NCI-H1694 treated with DMSO at 0.1 percent for 48 hours (cell line): ENCODE results near the gene AFF3.

ENCODE experiments used
- DNase-seq: peaks from one replicate; lab custom pipeline; 2025; lab: John Stamatoyannopoulos, UW

AFF3 gene

DNA sequence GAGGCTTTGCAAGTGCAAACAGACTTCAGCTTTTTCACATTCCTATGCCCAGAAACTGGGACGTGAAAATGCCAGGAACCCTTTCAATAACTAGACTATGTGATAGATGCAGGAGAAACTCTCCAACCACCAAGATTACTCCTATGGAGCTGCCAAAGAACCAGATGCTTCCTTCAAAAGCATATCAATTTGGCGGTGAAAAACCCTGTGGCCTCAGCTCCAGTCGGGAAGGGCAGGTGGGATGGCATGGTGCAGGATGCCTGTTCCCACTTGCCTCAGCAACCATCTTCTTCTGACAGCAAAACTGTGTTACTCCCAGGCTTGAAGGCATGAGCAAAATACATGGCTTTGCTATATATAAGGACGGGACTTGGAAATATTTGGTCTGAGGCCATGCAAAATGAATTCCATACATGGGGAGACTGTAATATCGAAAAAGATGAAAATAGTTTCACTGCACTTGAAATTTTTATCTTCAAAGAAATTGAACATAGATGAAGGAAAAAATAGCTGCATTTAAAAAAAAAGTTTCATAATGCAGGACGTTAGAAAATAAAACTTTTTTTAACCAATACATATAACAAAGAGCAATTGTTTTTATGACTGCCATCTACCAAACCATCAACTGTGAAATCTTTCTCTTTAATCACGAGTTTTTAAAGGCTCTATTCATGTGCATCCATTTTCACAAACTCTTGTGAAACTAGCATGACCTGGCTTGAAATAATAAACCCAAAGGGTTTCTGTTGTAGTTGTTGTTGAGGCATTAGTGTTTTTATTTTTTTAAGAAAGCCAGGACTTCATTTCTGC is 99.1 kb downstream of the AFF3 start:
- no peak for DNase-seq

DNA sequence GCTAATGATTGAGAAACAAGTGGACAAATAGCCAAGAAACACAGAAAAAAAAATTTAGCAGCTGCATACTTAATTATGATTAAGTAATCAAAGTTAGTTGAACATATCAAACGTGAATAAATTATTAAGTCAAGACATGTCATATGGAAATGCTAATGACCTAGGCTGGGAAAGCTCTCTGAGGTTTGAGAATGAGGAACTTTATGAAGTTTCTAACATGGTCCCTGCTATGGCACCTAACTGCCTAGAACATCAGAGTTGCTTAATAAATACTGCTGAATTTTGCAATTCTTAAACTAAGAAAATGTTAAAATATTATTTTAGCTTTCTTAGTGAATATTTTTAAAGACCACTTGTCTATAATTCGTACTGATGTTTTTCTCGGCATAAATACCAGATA is 99.8 kb downstream of the AFF3 start:
- no peak for DNase-seq

DNA sequence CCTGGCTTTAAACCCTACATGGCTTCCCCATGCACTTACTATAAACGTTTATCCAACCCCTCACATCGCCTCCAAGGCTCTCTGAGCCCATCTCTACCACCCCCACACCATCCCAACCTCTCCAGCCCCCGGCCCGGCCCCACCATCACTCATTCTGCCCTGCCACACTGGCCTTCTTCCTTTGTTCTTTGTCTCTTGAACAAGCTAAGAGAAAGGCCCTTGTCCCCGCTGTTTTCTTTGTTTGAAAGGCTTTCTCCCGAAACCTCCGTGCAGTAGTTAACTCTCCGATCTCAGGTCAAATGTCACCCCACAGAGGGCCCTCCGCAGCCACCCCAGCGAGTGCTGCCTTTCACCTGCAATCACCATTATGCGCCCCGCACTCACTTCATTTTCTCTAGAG is 100.4 kb downstream of the AFF3 start:
- DNase-seq, result no peak

DNA sequence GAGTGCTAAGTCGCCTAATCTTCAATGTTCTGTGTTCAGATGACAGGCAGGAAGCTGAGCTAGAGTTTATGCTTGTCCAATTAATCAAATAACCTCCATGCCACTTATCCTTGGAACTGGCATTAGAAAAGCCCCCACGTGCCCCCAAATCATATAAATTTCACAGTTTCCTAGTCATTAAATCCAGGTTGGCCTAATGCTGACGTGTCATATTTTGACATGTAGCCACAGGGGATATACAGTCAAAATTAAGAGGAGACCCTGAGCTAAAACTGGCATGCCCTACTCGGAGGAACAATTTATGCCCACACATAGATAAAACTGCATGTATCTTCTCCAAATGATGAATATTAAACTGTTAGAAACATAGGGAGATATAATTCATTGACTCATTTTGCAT is 101.0 kb downstream of the AFF3 start:
- DNase-seq, result no peak

DNA sequence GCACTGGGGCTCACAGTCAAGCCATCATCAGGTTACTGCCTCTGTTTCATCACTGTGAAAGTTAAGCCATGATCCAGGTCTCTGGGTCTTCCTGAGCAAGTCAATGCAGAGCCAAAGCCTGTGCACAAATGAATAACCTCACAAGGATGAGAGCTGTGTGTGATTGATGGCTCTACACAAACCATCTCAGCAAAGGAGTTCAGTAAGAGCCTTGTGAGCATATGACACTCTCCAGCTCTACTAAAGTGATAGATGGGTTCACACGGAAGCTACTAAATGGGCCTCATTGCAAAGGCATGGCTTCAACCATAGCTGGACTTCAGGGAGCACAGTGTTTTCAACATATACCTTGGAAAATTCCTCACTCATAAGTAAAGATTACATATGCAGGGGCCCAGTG is 101.5 kb downstream of the AFF3 start:
- no peak for DNase-seq

DNA sequence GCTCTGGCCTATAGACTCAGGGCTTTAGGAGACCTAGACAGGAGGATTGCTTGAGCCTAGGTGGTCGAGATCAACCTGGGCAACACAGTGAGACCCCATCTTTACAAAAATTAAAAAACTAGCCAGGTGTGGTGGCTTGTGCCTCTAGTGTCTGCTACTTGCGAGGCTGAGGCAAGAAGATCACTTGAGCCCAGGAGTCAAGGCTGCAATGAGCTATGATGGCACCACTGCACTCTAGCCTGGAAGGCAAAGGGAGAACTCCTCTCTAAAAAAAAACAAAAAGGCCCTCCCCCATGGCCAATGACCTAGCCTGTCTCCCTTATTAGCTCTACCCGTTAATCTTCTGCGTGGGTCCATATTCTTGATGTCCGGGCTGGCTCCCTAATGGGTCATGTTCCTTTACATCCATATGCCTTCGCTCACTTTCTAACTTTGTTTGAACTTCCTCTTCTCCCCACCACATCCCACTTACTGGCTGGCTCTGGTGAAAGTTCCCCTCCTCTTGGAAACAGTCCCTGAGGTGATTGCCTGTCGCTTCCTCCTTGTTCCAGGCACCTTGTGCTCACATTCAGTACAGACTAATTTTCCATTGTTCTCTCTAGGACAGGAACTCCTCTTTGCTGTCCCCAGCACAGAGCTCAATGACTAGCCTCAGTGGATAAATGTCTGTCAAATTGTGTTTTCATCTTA is 103.0 kb downstream of the AFF3 start:
- no peak for DNase-seq

DNA sequence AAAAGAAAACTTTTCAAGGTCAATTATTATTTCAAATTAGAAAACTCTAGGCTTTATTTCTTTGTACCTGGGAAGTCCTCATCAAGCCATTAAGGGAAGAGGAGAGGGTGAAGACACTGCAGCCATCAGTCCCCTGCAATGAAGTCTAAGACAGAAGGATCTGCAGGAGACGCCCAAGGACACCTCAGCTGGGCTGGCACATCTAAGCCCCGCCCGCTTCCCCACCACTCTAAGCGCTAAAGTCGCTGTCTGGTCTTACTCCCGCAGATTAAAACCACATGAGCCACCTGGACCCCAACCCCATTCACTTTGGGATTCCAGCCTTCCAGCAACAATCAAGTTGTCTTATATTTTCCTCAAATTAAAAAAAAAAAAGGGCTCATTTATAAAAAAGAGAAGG is 104.4 kb downstream of the AFF3 start:
- DNase-seq, result no peak

DNA sequence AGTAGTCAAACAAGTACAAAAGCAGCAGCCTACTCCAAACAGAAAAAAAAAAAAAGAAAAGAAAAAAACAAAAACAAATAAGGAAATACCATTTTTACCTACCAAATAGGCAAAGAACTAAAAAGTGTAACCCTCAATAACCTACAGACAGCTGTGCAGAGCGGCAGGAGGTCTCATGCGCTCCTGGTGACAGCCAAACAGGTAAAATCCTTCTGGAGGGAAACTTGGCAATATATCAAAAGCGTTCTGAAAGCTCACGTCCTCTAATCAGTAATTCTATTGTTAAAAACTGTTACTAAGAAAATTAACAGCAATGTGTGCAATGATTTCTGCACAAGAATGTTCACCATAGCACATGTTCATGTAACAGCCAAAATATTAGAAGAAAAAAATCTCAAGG is 105.6 kb downstream of the AFF3 start:
- peak; percentile 23 for DNase-seq

DNA sequence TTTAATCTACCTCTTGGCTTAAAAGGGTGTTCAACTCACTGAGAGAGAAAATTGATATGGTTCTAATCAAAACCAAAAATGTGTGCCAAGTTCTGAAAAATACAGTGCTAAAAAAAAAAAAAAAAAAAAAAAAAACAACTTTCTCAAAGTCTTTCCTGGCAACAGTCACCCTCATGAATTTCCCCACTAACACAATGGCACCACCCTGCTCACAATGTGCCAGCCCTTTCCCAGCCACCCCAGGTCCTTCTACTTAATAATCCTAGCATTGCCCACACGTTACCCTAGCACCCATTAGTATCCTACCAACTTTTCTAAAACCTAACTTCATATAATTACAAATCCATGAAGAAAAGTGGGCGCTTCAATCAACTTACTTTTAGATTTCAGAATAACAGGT is 106.4 kb downstream of the AFF3 start:
- no peak for DNase-seq

DNA sequence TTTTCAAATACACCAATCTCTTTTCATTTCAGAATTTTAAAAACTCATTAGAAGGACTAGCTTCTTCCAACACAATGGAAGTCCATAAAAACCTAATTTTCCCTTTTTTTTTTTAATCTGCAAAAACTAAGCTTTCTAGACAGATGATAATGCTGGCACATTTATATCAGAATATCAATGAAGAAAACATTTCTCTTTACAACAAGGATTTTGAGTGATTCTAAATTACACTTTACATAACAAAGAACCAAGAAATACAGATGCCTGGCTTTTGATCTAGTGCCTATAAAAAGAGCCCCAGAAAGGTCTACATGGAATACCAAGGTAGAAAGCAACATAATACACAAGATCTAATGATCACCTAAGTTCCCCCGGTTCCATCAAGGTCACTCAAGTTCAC is 108.0 kb downstream of the AFF3 start:
- no peak for DNase-seq

DNA sequence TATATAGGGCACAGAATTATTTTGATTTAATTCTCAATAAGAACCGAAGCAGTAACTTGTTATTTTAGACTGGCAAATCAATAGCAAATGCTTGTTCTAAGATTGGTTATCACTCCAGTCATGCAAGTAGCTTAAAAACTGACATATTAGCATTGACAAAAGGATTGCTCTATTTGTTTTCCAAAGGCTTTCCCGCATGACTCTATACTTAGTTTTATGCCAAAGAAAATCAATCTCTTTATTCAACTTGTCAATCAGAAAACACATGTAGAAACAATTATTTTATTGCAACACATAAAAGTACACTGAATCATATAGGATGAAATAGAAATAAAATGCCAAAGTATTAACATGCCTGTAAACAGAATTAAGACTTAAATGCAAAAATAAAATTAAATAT is 108.4 kb downstream of the AFF3 start:
- DNase-seq, result no peak

DNA sequence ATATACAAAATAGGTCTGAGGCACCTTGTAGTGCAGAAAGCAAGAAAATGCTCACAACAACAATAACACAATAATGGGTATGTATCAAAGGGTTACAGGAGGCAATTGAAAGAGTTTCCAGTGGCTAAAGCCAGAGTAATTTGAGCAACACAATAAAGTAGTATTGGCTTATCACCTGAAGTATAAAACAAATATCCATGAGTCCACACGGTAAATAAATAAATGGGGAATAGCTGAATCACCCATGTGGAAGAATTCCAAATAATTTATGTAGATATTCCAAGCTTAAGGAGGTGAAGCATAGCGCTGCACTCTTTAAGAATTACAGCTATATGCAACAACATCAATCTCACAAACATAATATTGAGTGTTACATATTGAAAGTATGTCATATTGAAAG is 110.8 kb downstream of the AFF3 start:
- DNase-seq, result no peak

DNA sequence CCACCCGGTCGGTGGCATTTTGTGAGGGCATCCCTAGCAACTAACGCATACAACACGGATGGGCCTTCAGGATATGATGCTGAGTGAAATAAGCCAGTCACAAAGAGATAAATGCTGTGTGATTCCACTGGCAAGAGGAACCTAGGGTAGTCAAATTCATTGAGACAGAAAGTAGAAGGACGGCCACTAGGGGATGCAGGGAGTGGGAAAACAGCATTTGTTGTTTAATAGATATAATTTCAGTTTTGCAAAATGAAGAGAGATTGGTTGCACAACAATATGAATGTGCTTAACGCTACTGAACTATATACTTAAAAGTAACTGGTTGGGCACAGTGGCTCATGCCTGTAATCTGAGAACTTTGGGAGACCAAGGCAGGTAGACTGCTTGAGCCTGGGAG is 112.9 kb downstream of the AFF3 start:
- no peak for DNase-seq

DNA sequence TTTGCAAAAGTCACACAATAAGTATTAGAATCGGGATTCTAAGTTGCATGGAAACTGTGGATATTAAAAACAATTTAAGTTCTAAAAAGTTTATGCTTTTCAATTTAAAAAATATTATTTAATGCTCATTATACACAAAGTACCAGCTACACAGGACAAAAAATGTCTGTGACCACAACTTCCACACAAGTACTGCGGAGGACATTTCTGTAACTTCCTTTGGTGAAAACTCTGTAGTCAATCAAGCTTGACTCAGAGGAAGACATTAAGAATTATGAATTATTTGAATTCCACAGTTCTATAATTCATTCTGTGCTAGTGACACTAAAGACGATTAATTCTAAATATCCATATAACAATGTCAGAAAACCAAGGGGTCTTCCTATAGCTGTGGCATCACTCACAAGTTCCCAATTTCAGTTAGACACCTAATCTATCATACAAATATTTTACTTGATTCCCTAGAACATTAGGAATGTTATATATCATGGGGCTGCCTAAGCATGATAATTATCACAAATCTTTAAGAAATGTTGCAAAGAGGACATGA is 120.5 kb downstream of the AFF3 start:
- DNase-seq, result no peak

DNA sequence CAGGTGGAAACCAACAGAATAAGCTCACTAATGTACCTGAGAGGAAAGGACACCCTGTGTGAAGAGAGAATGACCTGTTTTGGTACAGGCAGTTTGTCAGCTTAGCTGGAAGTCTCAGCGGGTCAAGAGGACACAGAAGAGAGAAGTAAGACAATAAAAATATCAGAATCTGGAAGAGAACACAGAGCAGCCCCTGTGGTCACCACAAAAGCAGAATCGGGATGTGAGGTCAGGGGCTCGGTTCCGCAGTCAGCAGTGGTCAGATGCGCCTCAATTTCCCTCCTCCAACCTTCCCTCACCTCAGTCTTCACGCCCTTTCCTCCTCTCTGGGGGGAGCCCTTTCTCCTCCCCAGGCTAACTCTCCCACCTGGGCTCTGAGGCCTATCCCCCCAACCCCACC is 122.9 kb downstream of the AFF3 start:
- no peak for DNase-seq

DNA sequence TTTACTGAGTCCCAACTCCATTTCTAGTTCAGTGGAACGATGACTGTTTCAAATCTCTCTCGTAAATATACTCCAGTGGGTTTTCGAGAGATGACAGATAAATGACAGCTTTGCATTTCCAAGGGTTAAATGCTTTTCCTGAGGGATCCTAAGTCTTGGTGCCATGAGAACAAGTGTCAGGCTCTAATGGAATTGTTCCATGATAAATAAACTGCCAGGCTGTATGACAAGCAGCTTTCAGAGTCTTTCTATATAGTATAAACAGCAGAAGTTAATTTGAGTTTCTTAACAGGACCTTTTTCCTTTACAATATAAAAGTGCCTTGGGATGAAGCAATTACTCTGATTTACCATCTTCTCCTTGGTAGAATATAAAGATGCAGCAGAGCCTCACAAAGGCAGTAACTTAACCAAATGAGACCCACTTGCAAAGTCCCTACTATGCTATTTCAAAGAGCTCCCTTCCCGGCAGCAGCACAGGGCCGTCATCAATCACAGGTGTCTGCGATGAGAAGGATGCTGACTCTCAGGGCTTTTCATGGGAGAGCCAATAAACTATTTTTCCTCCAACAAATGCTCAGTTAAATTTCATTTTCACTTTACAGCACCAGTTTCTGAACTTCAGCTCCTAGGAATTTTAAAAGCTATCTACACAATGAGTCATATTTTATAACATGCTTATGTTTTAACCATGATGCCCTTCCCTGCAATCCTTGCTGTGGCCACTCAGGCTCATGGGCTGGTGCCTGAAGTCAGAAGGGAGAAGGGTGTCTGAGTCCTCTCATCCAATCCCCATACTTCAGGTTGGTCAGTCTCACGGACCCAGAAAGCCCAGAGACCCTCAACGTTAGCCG is 123.8 kb downstream of the AFF3 start:
- DNase-seq, result no peak

DNA sequence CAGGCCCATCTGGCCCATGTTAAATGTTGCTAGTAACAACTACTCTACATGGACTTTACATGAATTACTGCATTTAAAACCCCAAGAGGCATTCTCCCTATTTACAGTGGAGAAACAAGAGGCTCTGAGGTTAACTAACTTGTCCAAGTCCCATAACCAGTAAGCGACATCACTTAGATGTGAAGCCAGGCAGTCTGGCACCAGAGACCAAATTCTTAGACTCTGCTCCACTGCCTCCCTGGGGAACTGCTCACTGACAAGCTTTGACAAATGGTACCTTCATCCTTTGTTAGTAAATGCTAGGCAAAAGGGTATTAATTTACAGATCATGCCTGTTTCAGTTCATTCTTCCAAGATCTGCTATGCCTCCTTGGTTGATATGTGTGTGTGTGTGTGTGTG is 124.8 kb downstream of the AFF3 start:
- no peak for DNase-seq

DNA sequence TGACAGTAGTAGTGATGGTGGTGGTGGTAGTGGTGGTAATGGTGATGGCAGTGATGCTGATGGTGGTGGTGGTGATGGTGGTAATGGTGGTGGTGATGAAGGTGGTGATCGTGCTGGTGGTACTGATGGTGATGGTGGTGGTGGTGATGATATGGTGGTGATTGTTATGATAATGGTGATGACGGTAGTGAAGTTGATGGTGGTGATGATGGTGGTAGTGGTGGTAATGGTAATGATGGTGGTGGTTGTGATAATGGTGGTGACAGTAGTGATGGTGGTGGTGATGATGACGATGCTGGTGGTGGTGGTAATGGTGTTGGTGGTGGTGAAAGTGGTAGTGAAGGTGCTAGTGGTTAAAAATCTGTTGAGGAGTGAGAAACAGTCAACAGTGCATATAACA is 125.6 kb downstream of the AFF3 start:
- no peak for DNase-seq

DNA sequence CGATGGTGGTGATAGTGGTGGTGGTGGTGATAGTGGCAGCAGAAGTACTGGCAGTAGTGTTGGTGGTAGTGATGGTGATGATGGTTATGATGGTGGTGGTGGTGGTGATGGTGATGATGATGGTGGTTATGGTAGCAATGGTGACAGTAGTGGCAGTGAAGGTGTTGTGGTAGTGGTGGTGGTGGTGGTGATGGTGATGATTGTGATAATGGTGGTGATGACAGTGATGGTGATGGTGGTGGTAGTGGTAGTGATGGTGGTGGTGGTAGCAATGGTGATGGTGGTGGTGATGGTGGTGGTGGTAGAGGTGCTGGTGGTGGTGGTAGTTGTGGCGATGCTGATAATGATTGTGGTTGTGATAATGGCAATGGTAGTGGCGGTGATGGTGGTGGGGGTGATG is 126.5 kb downstream of the AFF3 start:
- no peak for DNase-seq

DNA sequence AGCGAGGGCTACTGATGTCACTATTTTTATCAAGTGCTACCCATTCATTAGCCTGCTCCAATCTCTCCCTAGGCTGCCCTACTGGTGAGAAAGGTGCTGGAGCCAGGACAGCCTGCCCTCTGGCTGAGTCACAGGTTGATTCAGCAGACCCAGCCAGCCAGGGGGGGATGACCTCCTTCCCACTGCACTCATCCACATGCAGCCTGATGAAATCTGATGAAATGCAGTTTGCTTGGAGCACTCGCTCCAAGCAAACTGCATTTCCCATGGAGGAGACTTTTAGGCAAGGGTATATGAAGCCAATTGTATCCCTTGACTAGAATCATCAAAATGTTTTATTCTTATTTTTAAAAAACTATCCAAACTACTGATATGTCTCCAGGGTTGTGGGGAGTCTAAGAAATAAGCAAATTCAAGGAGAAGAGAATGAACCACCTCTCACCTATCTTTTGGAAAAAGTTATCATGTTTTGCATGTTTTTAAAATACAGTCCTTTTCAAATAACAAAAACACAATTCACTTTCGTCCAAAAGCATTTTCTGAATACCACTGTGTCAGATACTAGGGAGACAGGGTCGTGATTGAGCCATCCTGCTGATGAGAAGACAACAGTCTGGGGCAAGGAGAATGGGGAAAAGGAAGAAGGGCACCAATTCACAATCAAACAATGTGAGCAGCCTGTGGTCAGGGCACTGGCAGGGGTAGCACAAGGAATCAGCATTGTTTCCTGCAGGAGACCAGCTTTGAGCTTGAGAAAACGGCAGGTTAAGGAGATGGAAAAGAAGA is 128.3 kb downstream of the AFF3 start:
- DNase-seq, result no peak

DNA sequence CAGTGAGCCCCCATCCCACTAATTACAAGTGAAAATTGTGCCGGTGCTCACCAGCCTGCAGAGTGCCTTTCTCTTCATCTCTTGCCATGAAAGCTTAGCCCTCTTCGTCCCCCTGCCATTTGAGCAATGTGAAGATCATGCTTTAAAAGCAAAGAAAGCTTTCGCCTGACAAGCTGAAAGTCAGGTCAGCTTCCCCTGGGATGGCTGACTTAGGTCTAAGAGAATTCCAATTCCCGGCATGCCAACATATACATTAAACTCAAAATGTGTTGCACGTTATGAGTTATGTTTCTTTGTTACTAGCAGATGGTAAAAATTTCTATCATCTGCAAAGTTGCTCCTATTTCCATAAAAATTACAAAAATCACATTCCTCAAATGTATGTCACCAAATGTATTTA is 129.8 kb downstream of the AFF3 start:
- DNase-seq, result no peak

DNA sequence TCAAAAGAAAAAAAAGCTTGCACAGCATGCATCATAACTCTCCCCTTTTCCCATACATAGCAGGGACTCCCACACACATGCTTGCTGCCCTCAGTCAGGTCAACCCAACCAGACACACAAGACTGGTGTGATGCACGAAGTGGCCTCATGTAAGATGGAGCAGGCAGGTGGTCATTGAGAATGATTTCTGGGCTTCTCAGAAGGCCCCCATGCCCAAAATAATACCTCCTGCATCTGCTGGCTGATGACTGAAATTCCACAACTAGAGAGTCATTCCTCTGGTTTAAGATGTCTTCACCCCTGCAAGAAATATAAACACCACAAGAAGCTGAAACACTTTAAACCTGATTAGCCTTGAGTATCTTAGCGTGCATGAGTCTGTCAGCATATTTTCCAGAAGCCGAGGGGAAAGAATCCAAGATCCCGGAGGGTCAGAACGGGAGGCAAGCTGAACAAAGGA is 131.1 kb downstream of the AFF3 start:
- DNase-seq, result no peak
